ENCODE data around the gene ZDHHC7.
A peak's percentile ranks its signal among the peaks of the same experiment; 100 is the strongest.

Gene ZDHHC7

GRCh38 chr16:84993926-84994325, 17.4 kb downstream of the ZDHHC7 start:
- DNase-seq (ENCODE audit: low read depth): no peak

GRCh38 chr16:84992717-84993075, 18.6 kb downstream of the ZDHHC7 start:
- no peak for DNase-seq (ENCODE audit: low read depth)

GRCh38 chr16:84990782-84991181, 20.6 kb downstream of the ZDHHC7 start:
- no peak for DNase-seq (ENCODE audit: low read depth)

- DNase-seq (ENCODE audit: low read depth): no peak
Measured at GRCh38 chr16:84989749-84990620, 21.4 kb downstream of the ZDHHC7 start.

- DNase-seq (ENCODE audit: low read depth): no peak
Measured at GRCh38 chr16:84988328-84989080, 22.8 kb downstream of the ZDHHC7 start.

- DNase-seq (ENCODE audit: low read depth): no peak
Measured at GRCh38 chr16:84986879-84987278, 24.5 kb downstream of the ZDHHC7 start.

GRCh38 chr16:84986102-84986501, 25.2 kb downstream of the ZDHHC7 start:
- no peak for DNase-seq (ENCODE audit: low read depth)

- DNase-seq (ENCODE audit: low read depth): no peak
Measured at GRCh38 chr16:84985079-84986065, 26.0 kb downstream of the ZDHHC7 start.

- DNase-seq (ENCODE audit: low read depth): no peak
Measured at GRCh38 chr16:84982434-84982833, 28.9 kb downstream of the ZDHHC7 start.

GRCh38 chr16:84979516-84979915, 31.8 kb downstream of the ZDHHC7 start:
- no peak for DNase-seq (ENCODE audit: low read depth)

GRCh38 chr16:84976644-84977400, 34.5 kb downstream of the ZDHHC7 start:
- no peak for DNase-seq (ENCODE audit: low read depth)

- no peak for DNase-seq (ENCODE audit: low read depth)
Measured at GRCh38 chr16:84975522-84975921, 35.8 kb downstream of the ZDHHC7 start.

- DNase-seq (ENCODE audit: low read depth): no peak
Measured at GRCh38 chr16:84975066-84975465, 36.3 kb downstream of the ZDHHC7 start.

GRCh38 chr16:84973776-84974523, 37.4 kb downstream of the ZDHHC7 start:
- no peak for DNase-seq (ENCODE audit: low read depth)

GRCh38 chr16:84973236-84973635, 38.1 kb downstream of the ZDHHC7 start:
- no peak for DNase-seq (ENCODE audit: low read depth)

- DNase-seq (ENCODE audit: low read depth): peak; percentile 68
Measured at GRCh38 chr16:84970447-84971127, 40.7 kb downstream of the ZDHHC7 start.

- DNase-seq (ENCODE audit: low read depth): no peak
Measured at GRCh38 chr16:84967828-84968227, 43.5 kb downstream of the ZDHHC7 start.

- DNase-seq (ENCODE audit: low read depth): no peak
Measured at GRCh38 chr16:84965428-84966415, 45.6 kb downstream of the ZDHHC7 start.
